ENCODE measurements around the gene SLC25A11.

Gene SLC25A11

DNA sequence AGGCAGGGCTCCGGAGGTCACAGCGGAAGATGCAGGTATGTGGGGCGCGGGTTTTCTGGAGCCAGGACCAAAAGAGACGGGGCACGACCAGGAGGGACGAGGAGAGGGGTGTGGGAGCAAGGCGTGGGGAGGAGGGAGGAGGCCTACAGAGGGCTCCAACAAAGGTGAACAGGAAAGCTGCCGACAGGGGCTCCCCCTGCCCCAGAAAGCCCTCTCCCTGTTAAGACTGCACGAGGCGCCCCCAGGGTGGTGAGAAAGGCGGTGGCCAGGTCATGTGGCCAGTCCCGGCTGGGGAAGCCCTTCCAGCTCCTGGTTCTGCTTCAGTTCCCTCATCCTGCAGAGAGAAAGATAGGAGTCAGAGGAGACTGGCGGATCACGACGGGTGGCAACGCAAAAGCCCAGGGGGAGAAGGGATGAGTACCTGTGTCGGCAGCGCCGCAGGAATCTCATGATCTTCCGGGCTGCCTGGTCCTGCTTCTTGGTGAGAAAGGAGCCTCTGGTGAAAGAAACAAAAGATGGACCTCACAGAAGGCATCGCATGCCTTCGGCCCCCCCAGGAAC lies 28.7 kb upstream of the SLC25A11 start:
- peak overlapping the region; percentile 61 to 100 for H3K4me3 ChIP-seq (ENCODE audit: low read depth in 1 of 2, low read length in 1 of 2)
- TF ChIP-seq, protein P1, sequence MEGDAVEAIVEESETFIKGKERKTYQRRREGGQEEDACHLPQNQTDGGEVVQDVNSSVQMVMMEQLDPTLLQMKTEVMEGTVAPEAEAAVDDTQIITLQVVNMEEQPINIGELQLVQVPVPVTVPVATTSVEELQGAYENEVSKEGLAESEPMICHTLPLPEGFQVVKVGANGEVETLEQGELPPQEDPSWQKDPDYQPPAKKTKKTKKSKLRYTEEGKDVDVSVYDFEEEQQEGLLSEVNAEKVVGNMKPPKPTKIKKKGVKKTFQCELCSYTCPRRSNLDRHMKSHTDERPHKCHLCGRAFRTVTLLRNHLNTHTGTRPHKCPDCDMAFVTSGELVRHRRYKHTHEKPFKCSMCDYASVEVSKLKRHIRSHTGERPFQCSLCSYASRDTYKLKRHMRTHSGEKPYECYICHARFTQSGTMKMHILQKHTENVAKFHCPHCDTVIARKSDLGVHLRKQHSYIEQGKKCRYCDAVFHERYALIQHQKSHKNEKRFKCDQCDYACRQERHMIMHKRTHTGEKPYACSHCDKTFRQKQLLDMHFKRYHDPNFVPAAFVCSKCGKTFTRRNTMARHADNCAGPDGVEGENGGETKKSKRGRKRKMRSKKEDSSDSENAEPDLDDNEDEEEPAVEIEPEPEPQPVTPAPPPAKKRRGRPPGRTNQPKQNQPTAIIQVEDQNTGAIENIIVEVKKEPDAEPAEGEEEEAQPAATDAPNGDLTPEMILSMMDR (IDR thresholded peaks at IDR 0.05) = no peak
- peaks cover 51% of the 10 kb centered on the region for H3K36me3 ChIP-seq
- peak overlapping the region; percentile 98 for H3K27ac ChIP-seq
- no peaks in the 10 kb centered on the region for H3K9me3 ChIP-seq
- H3K27me3 ChIP-seq = no peaks in the 10 kb centered on the region
- H3K4me1 ChIP-seq (ENCODE audit: control insufficient read depth in 1 of 2, insufficient read depth in 1 of 2, low read depth in 1 of 2, low read length in 1 of 2) = peaks cover 46 to 47% of the 10 kb centered on the region in 2 experiments

DNA sequence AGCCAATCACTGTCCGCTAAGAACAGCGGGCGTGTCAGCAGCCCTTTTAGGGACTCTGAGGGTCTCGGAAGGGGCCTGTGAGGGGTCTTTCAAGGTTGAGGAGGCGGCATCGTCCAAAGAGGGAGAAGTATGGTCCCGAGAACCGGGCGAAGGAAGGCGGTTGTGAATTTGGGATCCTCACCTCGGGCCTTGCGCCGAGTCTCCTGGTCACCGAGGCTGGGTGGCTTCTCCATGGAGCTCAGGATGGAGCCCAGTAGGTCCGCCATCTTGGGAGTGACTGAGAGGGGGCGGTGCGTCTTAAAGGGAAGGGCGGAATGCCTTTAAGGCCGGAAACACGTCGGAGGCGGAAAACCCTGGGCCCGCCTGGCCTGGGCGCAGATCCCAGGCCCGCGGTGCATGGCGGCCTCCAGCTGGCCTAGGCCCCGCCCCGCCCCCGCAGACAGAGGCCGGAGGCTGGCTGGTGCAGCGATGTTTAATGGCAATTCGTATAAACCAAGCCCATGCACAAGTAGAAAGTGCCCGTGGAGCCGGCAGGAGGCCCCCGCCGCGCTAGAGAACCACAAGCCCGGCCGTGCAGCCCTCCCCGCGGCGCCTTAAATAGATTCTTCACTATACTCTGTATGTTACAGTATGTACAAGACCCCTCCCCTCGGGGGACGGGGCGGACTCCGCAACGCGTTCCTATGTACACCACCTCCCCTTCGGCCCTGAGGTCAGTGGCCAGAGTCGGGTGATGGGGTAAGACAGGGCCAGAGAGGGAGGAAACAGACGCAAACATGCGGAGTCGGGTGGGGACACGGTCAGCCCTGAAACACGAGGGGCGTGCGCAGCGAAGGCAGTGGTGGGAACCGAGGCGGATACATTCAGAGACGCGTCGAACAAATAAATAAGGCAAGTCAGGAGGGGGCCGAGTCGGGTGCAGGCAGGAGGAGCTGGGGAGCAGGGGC lies 28.0 kb upstream of the SLC25A11 start, which contains the start of gene SPAG7:
Gene SPAG7 (minus strand): TSS at position 279 of the 947 bp plus-strand sequence. CDS start 13 bp downstream, at position 266.
- Histone ChIP-seq H3K36me3 (peaks cover 44% of the 10 kb centered on the region), H3K27me3 (no peaks in the 10 kb centered on the region), H3K4me1 (ENCODE audit: control insufficient read depth in 1 of 2, insufficient read depth in 1 of 2, low read depth in 1 of 2, low read length in 1 of 2) (peaks cover 39 to 40% of the 10 kb centered on the region in 2 experiments), H3K27ac (peak within 1 kb of the TSS; percentile 98), H3K9me3 (no peaks in the 10 kb centered on the region), H3K4me3 (ENCODE audit: low read depth in 1 of 2, low read length in 1 of 2) (peak within 1 kb of the TSS; percentile 61 to 100)
- TF ChIP-seq, protein P1 (IDR thresholded peaks at IDR 0.05) = no peak

DNA sequence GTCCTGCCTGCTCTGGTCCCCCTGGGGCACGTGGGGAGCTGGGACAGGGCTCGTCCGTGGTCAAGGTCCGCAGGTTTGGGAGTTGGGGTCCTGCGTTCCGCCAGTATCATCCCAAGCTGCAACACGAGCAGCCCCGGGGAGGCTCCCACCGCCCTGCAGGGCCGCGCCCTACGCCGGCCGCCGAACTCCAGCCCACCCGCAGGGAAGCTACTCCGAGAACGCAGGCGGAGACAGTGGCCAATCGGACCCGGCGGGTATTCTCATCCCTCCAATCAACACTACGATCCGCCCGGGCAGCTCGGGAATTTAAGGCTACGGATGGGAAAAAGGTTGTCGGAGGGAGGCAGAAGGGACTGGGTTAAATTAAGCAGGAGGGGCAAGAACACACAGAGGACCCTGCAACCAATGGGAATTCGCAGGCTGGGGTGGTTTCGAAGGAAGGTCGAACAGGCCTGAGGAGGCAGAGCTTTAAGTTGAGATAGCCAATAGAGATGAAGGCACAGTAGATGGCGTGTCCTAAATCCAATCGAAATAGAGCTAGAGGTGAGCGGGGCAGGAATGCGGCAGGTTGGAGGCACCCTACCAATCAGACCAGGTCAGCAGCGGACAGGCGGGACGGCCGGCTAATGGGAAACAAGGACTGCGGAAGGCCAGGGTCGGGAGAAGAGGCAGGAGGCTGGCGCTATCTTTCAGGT lies 27.1 kb upstream of the SLC25A11 start:
- peaks cover 32 to 35% of the 10 kb centered on the region in 2 experiments for H3K4me1 ChIP-seq (ENCODE audit: control insufficient read depth in 1 of 2, insufficient read depth in 1 of 2, low read depth in 1 of 2, low read length in 1 of 2)
- peak overlapping the region; percentile 61 to 100 for H3K4me3 ChIP-seq (ENCODE audit: low read depth in 1 of 2, low read length in 1 of 2)

DNA sequence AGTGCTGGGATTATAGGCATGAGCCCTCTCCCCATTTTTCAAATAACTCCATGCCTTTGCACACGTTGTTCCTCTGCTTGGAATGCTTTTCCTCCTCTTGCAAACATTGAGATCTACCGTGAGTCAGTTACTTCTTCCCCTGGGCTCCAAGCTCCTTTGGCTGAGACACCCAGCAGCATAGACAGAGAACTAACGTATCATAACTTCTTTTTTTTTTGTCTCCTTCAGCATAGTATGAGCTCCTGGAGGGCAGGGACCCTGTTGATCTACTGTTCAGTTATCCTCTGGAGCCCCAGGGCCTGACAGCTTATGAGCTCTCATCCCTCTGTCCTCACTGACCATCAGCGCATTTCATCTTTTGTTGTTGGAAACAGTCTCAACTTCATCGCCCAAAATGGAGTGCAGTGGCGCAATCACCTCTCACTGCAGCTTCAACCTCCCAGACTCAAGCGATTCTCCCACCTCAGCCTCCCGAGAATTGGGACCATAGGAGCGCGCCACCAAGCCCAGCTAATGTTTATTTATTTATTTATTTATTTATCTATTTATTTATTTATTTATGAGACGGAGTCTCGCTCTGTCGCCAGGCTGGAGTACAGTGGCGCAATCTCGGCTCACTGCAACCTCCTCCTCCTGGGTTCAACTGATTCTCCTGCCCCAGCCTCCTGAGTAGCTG lies 25.6 kb upstream of the SLC25A11 start:
- no peaks in the 10 kb centered on the region for H3K9me3 ChIP-seq
- H3K36me3 ChIP-seq = peaks cover 22% of the 10 kb centered on the region
- TF ChIP-seq, protein P1 (IDR thresholded peaks at IDR 0.05) = no peak
- no peaks in the 10 kb centered on the region for H3K27me3 ChIP-seq
- H3K4me3 ChIP-seq (ENCODE audit: low read depth in 1 of 2, low read length in 1 of 2) = no peak overlapping the region
- H3K27ac ChIP-seq = peak overlapping the region; percentile 98
- peaks cover 32 to 35% of the 10 kb centered on the region in 2 experiments for H3K4me1 ChIP-seq (ENCODE audit: control insufficient read depth in 1 of 2, insufficient read depth in 1 of 2, low read depth in 1 of 2, low read length in 1 of 2)

More for the DNA sequence above, 27.1 kb upstream of the SLC25A11 start:
- Histone ChIP-seq H3K27ac (peak overlapping the region; percentile 98), H3K9me3 (no peaks in the 10 kb centered on the region), H3K27me3 (no peaks in the 10 kb centered on the region), H3K36me3 (peaks cover 36% of the 10 kb centered on the region)
- TF ChIP-seq, protein P1 (IDR thresholded peaks at IDR 0.05) = no peak

Measured in neutrophil (primary cell).